Superior temporal gyrus (tissue), 1 donor: Measurements from ENCODE around the gene MKI67.
A peak's percentile ranks its signal among the peaks of the same experiment; 100 is the strongest.

Source experiments
- DNase-seq: peaks from one replicate; pipeline ENCODE4 v3.0.0-alpha.2; 2016; ENCODE audit errors: extremely low spot score

The MKI67 gene

DNA sequence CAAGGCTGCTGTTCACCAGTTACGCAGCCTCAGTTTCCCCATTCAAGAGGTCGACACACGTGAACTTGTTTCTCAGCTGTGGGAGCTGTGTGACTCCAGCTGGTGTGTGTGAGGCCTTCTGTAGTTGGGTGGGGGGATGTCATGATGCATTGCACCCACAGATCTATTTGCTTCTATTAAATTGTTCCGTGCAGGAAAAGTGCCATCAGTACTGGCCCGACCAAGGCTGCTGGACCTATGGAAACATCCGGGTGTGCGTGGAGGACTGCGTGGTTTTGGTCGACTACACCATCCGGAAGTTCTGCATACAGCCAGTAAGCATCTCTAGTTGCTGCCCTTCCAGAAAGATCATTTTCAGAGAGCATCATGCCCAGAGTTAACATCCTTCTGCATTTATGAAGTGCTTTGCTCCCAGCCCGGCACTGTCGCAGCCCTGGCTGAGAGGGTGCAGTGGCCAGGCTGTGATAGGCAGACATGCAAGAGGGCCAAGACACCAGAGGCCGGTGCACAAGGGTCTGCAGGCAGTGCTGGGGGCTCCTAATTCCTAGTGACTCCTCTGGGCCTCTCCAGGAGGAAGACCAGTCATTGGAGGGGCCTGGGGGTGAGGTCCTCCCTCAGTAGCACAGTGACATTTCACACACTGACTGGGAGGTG is 60.2 kb downstream of the MKI67 start:
- DNase-seq = no peak

DNA sequence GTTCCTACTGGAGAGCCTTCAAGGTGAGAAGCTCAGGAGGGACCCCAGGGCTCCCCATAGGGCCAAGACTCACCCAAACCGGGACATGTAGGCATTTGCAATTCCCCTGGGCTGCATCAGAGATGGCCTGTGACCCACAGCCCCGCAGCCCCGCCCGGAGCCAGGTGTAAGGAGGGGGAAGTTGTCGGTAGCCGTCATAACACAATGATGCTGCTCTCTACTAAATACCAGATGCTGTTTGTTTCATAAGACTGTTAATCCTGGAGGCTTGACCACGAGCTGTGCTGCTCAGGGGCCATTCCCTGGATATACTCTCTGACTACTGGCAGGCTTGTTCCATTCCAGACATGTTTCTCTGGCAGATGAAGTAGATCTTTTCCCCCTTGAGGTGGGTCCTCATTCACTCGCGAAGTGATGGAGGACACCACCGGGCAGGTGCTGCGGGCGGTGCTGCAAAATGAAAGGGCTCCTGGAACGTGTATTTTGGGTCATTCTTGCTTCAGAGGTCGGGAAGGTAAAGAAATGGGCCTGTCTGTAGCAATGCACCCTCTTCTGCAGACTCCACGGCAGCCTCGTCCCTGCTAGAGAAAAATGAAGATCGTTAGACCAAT is 61.1 kb downstream of the MKI67 start:
- no peak for DNase-seq

DNA sequence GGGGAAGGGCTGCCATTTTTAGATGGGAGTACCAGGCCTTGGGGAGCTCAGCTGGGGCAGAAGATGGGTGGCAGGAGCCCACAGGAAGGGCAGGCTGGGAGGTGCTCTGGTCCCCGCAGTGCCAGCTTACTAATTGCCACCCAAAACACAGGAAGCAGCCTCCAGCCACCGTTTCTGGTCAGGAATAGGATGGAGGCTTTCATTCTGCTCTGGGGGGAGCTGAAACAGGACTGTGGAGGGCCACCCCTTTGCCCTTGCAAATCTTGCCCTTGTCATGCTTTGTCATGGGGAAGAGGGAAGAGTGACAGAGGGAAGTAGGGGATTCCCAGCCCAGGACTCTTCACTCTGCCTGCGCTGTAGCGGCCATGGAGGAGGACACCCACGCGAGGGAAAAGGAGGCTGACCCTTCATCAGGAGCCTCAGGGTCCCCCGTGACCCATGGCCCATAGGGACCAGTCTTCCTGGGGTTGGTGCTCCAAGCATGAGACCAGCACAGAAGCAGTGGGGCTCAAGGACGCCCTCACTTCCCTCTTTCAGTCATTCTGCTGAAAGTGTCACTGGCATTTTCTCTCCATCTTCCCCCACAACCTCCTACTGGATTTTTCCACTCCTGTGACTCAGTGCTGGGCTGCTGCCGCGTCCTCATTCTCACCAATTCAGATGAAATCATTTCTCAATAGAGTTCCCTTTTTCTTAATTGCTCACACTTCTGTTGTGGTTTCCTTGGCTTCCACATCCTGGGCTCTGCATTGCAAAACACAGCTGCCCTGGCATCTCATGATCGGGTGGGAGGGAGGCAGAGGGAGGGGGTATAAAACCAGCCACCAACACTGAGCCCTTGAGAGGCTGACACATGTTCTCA is 61.9 kb downstream of the MKI67 start:
- DNase-seq = peak; percentile 82

DNA sequence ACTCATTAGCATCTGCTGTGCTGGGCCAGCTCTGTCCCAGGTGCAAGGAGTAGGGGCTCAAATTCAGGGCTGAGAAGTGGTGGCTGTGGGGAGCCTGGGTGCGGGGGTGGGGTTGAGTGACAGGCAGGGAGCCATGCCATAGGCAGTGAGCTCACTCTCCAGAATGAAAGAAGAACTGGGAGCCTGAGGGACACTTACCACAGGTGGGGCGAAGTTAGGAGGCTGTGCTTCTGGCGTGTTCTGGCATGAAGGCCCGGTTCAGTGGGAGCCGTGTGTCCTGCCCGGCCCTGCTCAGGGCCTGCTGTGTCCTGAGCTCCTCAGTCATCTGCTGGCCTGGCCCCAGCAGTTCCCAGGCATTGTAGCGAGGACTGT is 62.5 kb downstream of the MKI67 start:
- no peak for DNase-seq

DNA sequence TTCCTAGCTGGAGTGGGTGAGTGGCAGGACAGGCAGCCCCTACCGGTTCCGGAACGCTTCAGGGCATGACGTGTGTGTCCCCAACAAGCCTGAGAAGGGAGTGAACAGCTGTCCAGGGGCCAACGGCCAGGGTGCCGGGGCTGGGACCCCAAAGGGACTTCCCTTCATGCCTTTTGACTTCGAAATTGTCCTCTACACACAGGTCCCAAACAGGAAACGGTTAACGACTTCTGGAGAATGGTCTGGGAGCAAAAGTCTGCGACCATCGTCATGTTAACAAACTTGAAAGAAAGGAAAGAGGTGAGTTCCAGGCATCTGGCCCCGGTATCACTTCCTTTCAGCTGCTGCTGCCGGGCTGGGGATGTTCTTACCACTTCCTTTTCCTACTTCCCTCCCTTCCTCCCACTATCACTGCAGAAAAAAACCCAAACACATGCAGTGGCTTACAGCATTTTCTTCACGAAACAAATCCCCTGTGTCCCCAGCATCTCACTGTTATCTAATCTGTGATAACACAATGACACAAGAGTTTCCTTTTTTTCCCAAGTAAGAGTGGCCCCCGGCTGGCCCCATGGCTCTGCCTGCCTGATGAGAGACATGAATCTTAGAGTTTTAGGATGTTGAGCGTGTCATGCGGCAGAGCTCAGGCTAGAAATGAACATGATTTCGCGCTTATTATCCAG is 63.2 kb downstream of the MKI67 start:
- peak; percentile 26 for DNase-seq

DNA sequence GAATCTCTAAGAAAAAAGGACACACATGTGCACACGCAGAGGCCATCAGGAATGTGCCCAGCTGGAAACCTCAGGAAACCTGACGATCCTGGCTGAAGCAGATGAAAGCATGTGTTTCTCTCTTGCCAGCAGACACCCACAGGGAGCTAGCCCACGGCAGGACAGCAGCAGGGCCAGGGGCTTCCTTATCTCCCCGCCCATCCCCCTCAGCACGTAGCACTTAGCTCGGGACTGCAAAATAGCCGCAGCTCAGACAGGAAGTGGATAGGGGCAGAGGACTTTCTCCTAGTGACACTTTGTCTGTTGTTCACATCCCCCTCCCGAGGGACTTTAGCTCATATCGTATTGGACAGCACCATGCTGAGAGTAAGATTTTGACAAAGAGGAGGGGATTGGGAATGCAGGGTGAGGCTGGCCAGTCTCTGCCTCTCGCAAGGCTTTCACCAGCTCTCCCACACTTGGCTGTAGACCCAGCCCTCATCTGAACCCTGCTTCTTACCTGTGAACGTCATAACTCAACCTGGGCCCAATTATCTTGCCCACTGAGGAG is 63.8 kb downstream of the MKI67 start:
- DNase-seq = no peak

DNA sequence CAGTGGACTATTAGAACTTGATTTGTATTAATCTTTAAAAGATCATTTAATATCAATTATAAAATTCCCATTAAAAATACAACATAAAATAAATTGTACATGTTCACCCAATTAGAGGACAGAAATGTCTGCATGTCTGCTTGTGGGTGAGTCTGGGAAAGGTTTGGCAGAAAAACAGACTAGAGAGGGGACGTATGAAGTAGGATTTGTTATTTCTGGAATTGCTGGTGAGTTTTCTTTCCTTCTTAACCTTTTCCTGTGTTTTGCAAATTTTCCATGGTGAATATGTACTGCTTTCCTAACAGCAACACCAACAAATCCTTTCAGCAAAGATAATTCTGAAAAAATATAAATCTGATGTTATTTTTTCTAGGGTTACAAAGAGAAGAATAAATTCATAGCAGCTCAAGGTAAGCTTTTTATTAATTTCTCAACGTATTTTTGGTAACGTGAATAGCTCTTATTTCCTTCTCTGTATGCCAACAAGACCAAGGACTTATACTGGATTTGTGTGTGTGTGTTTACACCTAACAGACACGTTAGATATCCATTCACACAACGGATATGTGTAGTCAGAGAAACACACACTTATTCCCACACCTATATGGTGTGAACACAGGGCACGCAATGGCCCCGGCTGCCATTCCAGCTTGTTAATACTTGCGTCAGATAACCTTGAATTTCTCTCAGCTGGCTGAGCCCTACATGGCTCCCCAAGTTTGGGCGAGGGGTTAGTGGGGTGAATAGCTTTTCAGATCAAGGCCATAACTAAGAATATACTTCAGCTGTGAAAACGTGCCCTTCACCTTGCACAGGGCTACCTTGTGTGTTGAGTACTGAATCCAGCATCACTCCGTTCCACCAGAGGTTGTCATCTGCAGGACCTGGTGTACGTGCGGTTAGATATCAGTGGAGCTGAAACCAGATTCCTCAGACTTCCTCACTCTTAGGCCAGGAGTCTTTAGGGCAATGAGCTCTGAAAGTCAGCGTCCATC is 64.6 kb downstream of the MKI67 start:
- DNase-seq = no peak

DNA sequence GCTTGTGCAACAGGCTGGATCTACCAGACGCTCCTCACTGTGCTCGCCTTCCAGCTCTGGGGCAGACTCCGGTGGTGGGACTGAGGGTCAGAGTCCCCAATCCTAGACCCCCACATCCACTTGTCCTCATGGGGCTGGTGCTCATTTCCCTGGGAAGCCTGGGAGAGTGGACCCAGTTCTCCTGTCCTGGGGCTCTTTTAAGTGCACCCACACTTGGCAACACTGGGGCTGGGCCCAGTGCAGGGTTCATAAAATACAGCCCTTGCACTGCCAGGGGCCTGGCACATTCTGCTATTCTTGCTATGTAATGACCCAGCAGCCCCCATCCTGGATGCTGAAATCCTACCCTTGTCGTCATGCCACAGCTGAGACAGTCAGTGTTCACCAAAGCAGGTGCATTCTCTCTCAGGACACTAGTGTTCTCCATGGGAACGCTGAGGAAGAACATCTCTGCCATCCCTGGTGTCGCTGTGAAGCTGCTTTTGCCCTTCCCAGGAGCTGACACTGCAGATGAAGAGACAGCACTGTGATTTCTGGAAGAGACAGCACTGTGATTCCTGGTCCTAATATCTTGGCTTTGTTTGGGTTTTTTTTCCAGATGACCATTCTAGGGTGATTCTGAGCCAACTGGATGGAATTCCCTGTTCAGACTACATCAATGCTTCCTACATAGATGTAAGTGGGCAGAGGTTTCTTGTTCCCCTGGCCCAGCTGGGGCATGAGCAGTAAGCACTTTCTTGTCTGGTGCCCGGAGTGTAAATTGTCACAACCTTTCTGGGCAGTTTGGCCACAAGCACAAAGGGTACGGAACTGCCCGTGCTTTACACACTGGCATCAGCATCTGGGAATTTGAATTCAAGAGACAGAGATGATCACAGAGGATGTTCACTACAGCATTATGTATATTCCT is 65.6 kb downstream of the MKI67 start:
- DNase-seq = no peak

DNA sequence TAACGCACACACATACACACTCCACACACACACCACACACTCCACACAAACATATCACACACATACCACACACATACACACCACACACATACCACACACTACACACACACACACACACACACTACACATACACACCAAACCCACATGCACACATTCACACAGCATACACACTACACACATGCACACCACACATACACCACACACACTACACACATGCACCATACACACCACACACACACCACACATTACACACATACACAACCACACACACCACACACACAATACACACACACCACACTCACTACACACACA is 66.3 kb downstream of the MKI67 start:
- no peak for DNase-seq

DNA sequence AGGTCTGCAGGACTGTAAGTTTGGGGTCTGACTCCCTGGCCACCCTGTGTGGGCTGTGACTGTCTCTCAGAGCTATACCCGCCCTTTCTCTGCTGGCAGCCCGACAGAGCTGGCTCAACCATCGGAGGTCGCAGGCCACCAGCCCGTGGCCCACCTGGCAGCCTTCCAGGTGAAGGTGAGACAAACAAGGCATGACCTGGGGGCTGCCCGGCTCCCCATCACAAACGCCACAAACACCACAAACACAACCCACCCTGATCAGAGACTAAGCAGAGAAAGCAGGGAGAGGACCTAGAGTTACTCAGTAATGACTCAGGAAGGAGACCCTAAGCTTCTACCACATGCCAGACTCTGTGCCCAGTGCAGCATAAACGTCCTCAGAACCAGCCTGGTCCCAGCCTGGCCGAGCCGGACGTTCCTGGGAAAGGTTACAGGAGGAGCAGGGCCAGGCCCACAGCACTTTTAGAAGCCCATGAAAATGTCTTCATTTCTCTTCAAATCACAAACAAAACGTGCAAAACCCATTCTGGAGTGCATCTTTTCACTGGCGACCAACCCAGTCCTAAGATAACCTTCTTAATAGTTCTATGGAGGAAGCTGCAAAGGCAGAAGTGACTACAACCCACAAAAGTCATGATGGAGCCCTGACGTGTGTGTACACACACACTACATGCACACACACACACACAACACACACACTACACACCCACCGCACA is 66.8 kb downstream of the MKI67 start:
- no peak for DNase-seq

DNA sequence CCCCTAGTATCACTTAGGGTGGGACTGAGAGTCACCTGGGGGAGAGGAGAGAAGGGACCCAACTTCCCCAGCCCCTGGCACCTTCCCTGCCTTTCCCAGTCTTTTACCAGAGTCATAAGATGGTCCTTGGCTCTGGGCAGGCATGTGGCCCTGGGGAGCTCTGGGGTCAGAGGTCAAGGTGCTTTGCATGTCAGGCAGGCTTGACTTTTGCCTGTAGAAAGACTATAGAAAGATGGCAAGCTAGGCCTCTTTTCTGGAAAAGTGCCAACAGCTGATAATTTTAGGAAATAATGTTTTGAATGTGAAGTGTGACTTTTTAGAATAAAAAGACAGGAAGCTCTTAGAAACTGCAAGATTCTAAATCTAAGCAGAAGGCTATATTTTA is 67.5 kb downstream of the MKI67 start:
- no peak for DNase-seq

DNA sequence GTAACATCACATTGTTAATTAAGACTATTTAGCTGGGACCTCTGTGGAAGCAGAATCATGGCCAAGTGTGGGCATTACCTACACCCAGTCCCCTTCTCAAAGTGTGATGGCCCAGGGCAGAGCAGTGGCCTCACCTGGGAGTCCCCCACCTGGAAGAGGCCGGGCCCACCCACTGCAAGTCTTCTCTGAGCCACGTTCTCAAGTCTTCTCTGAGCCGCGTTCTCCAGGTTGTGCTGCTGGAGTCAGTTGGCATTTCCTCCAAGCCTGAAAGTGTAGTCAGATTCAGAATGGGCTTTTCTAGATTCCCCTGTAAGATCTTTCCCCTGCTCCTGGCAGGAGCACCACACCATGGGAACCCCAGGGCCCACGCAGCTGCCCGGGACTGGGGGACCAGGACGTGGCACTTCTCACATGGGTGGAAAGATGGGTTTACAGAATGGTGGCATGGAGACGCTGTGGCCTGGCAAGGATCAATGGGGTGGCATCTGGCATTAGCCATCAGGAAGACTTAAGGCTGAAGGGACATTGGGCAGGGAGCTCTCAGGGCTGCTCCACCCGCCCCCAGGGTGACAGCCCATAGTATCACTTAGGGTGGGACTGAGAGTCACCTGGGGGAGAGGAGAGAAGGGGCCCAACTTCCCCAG is 68.0 kb downstream of the MKI67 start:
- no peak for DNase-seq

DNA sequence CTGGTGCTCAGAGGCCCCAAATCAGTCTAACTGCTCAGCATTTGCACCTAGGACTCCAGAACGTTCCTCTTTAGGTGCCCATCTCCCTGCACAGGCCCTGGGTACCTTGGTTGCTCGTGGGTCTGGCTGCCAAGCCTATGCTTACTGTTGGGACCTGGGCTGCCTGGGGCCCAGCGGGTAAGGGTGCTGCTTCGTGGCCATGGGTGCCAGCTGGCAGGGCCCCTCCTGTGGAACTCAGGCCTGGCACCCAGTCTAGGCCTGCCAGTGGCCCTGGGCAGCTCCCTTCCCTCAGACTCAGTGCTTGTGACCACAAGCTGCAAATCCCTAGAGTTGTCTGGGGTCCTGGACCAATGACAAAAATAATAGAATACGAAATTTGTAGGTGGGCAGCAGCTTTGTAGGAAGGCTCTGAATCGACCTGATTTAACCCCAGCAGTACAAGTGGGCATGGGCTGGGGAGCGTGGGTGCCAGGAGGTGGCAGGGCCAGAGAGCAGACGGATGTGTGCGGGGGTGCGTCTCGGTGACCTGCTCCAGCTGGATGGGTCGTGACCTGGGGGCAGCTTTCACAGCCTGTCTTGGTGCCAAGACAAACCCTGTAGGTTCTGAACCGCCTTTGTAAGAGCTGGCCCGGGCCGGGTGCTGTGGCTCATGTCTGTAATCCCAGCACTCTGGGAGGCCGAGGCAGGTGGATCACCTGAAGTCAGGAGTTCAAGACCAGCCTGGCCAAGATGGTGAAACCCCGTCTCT is 69.7 kb downstream of the MKI67 start:
- DNase-seq = no peak

DNA sequence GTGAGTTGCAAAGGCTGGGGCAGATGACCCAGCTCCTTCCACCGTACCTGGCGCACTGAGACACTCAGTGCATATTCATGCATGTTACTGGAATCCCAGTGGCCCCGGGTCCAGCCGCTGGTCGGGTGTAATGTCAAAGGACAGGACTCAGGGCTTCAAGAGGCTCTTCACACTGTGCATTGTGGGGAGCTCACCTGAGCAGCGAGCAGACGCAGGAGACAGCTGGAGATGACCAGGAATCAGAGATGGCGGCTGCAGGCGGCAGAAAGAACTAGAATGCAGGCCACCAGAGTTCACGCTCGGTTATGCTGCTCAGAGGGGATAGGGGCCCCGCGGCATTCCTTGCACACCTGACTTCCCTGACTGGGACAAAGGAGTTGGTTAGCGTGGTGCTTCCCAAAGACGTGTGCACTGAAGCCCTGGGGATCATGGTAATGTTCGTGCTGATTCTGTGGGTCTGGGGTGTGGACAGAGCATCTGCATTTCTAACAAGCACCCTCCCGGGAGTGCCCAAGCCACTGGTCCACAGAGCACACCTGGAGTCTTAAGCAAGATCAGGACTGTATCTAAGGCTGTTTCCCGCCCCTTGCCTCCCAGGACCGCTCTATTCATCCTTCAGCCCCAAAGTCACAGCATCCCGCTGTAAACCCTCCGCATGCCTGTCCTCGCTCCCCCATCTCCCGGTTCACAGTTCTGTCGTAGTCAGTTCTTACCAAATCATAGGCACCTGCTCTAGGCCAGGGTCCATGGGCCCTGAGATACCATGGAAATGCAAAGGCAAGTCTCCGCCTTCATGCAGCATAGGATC is 71.0 kb downstream of the MKI67 start:
- no peak for DNase-seq

DNA sequence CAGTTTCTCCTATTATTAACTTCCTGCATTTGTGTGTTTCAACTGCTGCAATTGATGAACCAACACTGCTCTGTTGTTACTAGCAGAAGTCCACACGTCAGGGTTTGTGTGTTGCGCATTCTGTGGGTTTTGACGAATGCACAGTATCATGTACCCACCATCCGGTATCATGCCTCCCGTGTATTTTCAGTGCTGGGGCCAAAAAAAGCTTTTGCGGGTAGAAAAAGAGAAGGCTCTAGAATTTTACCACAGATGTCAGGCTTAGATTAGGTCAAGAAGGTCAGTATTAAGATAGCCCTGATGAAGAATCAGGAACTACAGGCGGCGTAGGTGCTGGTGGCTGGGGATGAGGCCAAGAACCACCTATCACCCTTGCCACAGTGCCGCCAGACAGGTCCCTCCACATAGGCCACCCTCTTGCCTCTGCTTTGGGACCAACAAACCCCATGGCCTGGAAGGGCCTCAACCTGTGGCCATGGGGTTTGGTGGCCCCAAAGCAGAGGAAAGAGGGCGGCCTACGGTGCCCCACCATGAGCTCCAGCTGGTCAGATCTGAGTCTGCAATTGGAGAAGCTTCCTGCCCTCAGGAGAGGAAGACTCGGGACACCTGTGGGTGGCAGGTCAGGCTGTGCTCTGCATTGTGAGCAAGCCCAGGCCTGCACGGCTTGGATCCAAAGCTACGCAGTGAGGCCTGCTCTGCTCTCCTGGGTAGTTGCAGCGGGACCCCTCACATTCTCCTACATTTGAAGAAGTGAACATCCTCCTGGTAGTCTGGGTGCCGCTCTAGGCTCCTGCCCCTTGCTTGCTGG is 71.9 kb downstream of the MKI67 start:
- DNase-seq = no peak

DNA sequence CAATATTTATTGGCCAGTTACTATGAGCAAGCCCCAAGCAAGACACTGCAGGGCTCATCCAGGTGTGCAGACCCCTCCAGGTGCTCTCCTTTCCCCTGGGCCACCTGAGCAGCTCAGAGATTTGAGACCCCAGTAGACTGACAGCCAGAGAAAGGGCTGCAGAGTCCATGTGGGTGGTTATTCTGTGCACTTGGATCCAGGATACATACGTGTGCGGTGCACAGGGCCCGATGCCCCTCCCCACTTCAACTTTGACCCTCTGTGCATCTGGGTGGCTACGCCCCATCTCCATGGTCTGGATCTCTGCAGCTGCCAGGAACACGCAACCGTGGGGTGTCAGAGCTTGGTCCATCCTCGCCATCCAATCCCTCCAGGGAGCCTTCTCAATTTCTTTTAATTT is 72.9 kb downstream of the MKI67 start:
- no peak for DNase-seq
